HG03095 (cell line): ENCODE measurements around the gene MYADM.
"Not testable (repeated sequence)": the region's sequence is repeated elsewhere in the genome, so short reads cannot be mapped to it uniquely, and the experiment has no call there.

Experiments used
- ATAC-seq: cut with Tn5 transposase; IDR thresholded peaks from one replicate; pipeline ENCODE4 v1.9.1; 2021; ENCODE audit warnings: moderate library complexity; ENCODE audit not compliant: unreplicated experiment

MYADM gene

GRCh38 chr19:53867225-53868090, at the start of gene MYADM:
Gene MYADM, plus strand, starts transcription at chr19:53867883. Its CDS starts 5,647 bp downstream, at chr19:53873530.
- peak; percentile 62 for ATAC-seq

GRCh38 chr19:53818756-53819155, 48.9 kb upstream of the MYADM start:
- no peak for ATAC-seq

- ATAC-seq, result no peak
These were observed 47.8 kb upstream of the MYADM start for GRCh38 chr19:53819861-53820260.

- no peak for ATAC-seq
These were observed 44.1 kb upstream of the MYADM start for GRCh38 chr19:53823380-53824120.

GRCh38 chr19:53824134-53824611, 43.5 kb upstream of the MYADM start, which contains the start of gene NLRP12:
Gene NLRP12, minus strand, starts transcription at chr19:53824314. Its CDS starts 140 bp downstream, at chr19:53824174.
- ATAC-seq, result no peak

- ATAC-seq, result no peak
These were observed 40.8 kb upstream of the MYADM start for GRCh38 chr19:53826876-53827275.

- no peak for ATAC-seq
These were observed 39.2 kb upstream of the MYADM start for GRCh38 chr19:53828531-53828930.

- not testable (repeated sequence) for ATAC-seq
These were observed 34.8 kb upstream of the MYADM start for GRCh38 chr19:53832861-53833260.

- ATAC-seq, result not testable (repeated sequence)
These were observed 29.2 kb upstream of the MYADM start for GRCh38 chr19:53838446-53838845.

GRCh38 chr19:53840241-53840640, 27.4 kb upstream of the MYADM start:
- not testable (repeated sequence) for ATAC-seq

GRCh38 chr19:53840914-53841313, 26.8 kb upstream of the MYADM start:
- ATAC-seq, result not testable (repeated sequence)

- no peak for ATAC-seq
These were observed 22.8 kb upstream of the MYADM start for GRCh38 chr19:53844849-53845246.

GRCh38 chr19:53847555-53847954, 20.1 kb upstream of the MYADM start:
- ATAC-seq, result no peak

- no peak for ATAC-seq
These were observed 18.4 kb upstream of the MYADM start for GRCh38 chr19:53849237-53849676.

GRCh38 chr19:53853707-53854106, 14.0 kb upstream of the MYADM start:
- ATAC-seq, result no peak

GRCh38 chr19:53864308-53864836, 3.3 kb upstream of the MYADM start:
- ATAC-seq, result no peak

GRCh38 chr19:53865523-53865917, 2.2 kb upstream of the MYADM start:
- ATAC-seq, result no peak

- no peak for ATAC-seq
These were observed 1.5 kb upstream of the MYADM start for GRCh38 chr19:53865918-53866864.

- ATAC-seq, result no peak
These were observed 838 bp upstream of the MYADM start for GRCh38 chr19:53866865-53867224.
